HG03103 (cell line): Measurements from ENCODE around the gene MYL10.

Experiments used
- ATAC-seq: cut with Tn5 transposase; IDR thresholded peaks from one replicate; pipeline ENCODE4 v1.9.1; 2021; ENCODE audit warnings: low read depth; ENCODE audit not compliant: unreplicated experiment

The MYL10 gene

GRCh38 chr7:101578552-101578951, 50.5 kb downstream of the MYL10 start:
- ATAC-seq = no peak

- ATAC-seq = no peak
Observed at GRCh38 chr7:101576998-101577397, 52.1 kb downstream of the MYL10 start.

GRCh38 chr7:101575721-101576120, 53.4 kb downstream of the MYL10 start:
- ATAC-seq = no peak

- no peak for ATAC-seq
Observed at GRCh38 chr7:101575168-101575567, 53.9 kb downstream of the MYL10 start.

GRCh38 chr7:101572156-101572555, 56.9 kb downstream of the MYL10 start:
- no peak for ATAC-seq

- no peak for ATAC-seq
Observed at GRCh38 chr7:101567230-101567629, 61.9 kb downstream of the MYL10 start.

- no peak for ATAC-seq
Observed at GRCh38 chr7:101565601-101566209, 63.4 kb downstream of the MYL10 start.

- ATAC-seq = no peak
Observed at GRCh38 chr7:101564778-101565211, 64.3 kb downstream of the MYL10 start.

- no peak for ATAC-seq
Observed at GRCh38 chr7:101563943-101564777, 64.9 kb downstream of the MYL10 start.
